Measurements from ENCODE around the gene SMYD3. TPM values are rescaled to one million over a fixed set of nuclear protein-coding genes. Genes with fewer than 3 reads are reported as not detected.
"Not testable (repeated sequence)": the region's sequence is repeated elsewhere in the genome, so short reads cannot be mapped to it uniquely, and the experiment has no call there.

The SMYD3 gene
- total RNA-seq, 1 donor from 2014 or later, result 5.6 TPM

DNA sequence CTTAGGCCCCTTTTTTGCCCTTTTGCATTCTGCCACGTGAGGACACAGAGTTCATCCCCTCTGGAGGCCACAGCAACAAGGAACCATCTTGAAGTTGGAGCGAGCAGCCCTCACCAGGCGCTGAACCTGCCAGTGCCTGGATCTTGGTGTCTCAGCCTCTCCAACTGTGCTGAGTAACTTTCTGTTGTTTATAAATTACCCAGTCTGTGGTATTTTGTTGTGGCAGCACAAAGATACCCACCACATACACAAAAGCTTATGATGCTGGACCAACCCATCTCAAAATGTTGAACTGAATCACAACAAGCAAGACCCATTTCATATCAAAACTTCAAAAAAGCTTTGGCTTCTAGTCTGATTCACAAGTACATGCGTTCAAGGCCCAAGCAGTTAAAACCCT is 702.4 kb downstream of the SMYD3 start:
- no peak for DNase-seq (ENCODE audit: low spot score)
- intact Hi-C loops (cut with DNase I), result no loop called here

DNA sequence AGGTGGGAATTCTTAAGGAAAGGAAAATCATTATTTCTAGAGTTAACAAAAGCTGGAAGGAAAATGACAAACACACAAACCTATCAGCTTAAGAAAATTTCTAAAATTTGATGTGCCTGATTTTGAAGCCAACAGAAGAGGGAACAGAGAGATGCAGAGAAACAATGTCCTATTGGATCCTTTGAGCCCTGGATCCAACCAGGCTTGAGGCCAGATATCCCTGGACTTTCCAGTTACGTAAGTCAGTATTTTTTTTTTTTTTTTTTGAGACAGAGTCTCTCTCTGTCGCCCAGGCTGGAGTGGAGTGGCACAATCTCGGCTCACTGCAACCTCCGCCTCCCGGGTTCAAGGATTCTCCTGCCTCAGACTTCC is 703.4 kb downstream of the SMYD3 start:
- intact Hi-C loops (cut with DNase I), result no loop called here

DNA sequence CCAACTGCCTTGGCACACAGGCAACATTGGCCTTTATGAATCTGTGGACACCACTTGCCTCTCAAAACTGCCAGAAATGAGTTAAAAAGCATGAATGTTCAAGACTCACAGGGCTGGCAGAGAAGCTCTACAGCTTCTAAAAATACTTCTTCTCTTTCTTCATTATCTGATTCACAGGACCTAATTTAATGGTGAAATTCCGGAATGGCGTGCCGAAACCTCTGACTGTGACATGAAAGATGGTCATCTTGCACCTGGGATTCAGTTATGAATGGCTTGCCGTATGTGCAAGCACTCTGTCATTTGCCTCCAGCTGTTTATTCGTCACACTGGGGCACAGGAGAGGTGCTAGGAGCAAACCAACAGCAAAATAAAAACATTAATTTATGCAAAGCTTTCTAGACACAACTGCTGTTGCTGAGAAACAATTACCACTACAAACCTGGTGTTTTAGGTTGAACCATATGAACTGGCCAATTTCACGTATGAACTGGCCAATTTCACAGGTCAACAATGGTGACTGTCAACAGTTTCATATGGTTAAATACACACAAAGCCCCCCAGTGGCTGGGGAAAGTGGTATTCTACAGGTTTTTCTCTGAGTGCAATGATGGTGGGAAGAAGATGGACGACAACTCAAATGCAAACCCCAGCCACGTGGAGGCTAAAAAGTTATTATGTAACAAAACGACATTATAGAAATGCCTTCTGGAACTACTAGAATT is 704.0 kb downstream of the SMYD3 start:
- intact Hi-C loops (cut with DNase I), result no loop called here
- no peak for DNase-seq (ENCODE audit: low spot score)

More for the DNA sequence above, 703.4 kb downstream of the SMYD3 start:
- DNase-seq (ENCODE audit: low spot score), result no peak

DNA sequence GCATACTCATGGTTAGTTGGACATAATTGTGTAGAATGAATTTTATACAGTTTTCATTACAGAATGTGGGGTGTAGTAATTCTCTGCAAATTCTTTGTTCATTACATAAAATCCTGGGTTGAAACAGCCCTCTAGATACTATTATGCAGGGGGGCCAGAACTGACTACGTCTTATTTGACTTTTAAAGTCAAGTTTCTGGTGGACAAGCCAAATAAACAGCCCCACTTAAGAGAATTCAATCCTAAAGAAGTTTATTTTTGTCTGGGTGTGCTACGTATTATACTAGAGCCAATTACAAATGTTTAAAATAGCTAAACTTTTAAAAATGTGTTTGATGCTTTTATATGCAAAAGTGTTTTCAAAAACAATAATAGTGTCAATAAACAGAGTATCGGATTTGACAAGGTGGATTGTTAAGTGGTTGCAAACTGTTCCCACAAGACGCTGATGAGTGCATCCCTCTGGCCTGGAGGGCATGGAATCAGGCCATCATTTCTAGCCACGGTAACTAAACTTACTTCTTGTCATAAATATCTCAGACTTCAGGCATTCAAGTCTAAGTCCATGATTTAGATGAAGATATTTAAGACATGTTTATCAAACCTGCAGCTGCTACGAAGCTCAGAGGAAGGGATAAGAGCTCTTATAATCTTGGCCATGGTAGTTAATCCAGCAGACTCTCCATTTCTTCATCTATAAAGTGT is 706.0 kb downstream of the SMYD3 start:
- intact Hi-C loops (cut with DNase I), result no loop called here
- DNase-seq (ENCODE audit: low spot score), result no peak

DNA sequence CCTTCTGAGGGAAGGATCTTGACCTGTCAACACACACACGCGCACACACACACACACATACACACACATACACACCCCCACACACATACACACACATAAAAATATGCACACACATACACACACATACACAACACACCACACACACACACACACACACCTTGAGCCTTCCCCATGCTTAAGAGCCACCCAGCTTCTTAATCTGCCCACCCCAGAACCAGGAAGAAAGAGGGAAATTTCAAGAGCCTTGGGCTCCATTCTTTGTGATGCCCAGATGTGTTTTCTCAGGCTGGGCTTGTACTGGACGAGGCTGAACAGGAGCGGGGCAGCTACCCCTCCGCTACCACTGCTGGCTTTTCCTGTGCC is 708.7 kb downstream of the SMYD3 start:
- intact Hi-C loops (cut with DNase I), result no loop called here

DNA sequence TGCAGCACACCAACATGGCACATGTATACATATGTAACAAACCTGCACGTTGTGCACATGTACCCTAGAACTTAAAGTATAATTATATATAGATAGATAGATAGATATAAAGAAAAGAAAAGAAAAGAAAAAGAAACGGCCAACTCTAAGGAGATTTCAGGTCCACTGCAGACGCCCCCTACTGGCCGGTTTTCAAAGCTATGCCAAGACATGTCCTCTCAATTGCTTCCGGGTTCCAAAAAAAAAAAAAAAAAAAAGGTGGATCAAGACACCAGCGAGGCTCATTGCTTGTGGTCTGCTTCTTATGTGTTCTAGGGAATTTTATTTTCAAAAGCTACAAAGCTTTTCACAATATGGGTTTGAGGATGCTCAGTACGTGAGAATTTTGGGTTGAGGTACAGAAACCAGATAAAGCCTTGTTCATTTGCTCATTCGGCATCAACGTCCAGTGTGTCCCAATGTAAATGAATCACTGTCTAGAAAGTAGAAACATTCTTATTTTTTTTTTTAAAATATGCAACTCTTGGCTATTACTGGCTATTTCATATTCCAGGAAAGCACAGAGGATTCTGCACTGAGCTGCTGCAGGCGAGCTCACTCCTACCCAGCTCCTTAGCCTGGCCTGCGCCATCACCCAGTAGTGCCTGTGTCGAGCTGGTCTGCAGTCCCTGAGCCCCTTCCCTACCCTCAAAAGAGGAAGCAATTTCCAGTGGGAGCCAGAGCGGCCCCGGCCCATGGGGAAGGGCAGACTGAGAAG is 709.3 kb downstream of the SMYD3 start:
- no peak for DNase-seq (ENCODE audit: low spot score)
- intact Hi-C loops (cut with DNase I), result no loop called here

More for the DNA sequence above, 708.7 kb downstream of the SMYD3 start:
- DNase-seq (ENCODE audit: low spot score), result no peak

DNA sequence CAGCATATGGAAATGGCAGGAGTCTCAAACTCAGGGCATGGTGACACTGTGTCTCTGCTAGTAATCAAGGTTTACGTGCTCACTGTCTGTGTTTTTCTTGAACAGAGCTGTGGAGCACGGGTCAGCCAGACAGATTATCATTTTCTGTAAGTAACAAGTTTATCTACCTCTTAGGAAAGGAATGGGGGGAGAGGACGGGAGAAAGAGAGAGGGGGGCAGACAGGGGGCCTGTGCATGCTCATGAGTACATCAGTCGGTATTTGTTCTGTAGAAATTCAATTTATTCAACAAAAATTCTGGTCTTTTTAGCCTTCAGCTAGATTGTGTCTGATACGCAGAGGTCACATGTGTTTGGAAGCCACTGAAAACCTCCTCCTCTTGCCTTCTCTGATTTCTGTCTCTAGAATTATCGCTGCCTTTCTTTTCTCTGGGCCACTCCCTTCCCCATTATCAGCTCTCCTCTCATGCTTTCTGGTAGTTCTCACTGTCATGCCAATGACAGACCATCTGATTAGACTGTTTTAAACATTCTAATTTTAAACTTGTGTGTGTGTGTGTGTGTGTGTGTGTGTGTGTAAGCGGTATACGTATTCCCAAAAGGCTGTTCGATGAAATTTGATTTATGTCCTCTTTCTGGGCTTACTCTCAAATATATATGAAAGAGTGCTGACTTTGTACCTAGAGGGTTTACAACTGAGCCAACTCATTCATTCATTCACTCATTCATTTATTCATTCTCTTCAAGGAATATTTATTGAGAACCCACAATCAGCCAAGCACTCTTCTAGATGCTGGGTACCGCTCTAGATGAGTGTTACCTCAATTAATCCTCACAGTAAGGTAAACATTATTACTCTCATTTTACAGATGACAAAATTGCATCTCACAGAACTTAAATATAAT is 715.4 kb downstream of the SMYD3 start:
- intact Hi-C loops (cut with DNase I), result loop anchor here (5.0 kb wide), 1 partner anchor 81 kb away; no protein-coding TSS in a partner anchor
- DNase-seq (ENCODE audit: low spot score), result no peak

DNA sequence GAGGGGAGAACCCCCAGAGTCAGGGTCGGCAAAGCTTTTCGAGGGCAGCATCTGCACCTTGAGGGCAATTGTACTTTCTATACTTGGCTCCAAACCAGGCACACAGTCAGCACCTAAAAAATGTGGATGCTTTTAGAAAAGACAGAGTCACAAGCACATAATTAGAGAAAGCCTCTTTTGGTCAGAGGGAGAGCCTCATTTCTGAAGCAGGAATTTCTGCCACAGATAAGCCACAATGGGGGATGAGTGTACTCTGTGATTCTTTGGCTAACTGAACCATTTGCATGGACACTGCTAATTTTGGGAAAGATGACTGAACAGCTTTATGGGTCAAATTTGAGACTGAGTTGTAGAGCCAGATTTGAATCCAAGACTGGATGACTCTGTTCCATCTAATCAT is 716.6 kb downstream of the SMYD3 start:
- no peak for DNase-seq (ENCODE audit: low spot score)
- intact Hi-C loops (cut with DNase I), result loop anchor here (5.0 kb wide), 1 partner anchor 82 kb away; no protein-coding TSS in a partner anchor

DNA sequence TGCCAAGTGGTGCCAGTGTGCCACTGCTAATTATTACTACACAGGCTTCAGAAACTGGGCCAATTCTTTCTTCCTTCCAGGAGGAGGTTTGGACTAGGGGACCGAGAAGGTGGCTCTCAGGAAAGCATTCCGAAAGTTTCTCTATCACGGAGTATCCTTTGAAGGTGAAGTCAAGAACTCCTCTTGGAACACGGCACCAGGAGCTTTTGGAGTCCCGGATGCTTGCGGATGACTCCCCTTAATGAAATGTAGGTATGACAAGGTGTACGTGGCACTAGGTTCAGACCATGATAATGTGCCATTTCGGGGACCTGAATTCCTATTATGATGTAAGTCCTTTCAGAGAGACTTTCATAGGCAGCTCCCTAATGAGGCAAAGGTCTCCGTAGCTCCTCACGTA is 718.2 kb downstream of the SMYD3 start:
- intact Hi-C loops (cut with DNase I), result no loop called here
- no peak for DNase-seq (ENCODE audit: low spot score)

DNA sequence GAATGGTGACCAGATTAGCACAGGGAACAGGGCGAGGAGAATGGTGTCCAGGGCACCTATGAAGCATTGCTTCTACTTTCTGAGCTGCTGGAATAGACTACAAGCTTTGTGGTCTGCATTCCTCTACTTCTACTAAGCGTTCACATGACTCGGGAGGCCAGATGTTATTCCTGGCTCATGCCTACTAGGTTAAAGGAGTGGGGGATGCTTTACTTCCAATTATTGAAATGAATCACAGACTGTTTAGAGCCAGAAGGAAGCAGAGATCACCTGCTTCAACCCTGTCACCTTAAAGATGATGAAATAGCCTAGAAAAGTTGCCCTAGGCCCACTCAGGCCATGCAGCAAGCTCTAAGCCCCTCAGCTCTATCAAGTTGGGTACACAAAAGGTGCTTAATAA is 718.8 kb downstream of the SMYD3 start:
- intact Hi-C loops (cut with DNase I), result no loop called here
- no peak for DNase-seq (ENCODE audit: low spot score)

DNA sequence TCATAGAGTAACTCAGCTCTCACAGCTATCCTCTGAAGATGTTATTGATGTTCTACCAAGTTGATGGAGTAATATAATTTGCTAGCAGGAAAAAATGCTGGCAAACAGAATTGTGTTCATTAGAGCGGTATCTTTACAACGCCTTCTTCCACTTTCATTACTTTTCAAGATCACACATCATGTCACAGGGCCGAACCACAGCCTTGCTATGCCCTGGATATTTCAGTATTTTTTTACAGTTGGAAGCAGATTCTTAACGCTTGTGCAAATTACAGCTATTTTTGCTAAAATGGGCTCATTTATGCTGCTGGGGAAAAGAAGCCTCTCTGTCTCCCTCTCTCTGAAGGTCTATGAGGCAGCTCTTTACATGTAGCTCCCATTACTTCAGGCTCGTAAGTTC is 720.1 kb downstream of the SMYD3 start:
- intact Hi-C loops (cut with DNase I), result no loop called here
- DNase-seq (ENCODE audit: low spot score), result no peak

DNA sequence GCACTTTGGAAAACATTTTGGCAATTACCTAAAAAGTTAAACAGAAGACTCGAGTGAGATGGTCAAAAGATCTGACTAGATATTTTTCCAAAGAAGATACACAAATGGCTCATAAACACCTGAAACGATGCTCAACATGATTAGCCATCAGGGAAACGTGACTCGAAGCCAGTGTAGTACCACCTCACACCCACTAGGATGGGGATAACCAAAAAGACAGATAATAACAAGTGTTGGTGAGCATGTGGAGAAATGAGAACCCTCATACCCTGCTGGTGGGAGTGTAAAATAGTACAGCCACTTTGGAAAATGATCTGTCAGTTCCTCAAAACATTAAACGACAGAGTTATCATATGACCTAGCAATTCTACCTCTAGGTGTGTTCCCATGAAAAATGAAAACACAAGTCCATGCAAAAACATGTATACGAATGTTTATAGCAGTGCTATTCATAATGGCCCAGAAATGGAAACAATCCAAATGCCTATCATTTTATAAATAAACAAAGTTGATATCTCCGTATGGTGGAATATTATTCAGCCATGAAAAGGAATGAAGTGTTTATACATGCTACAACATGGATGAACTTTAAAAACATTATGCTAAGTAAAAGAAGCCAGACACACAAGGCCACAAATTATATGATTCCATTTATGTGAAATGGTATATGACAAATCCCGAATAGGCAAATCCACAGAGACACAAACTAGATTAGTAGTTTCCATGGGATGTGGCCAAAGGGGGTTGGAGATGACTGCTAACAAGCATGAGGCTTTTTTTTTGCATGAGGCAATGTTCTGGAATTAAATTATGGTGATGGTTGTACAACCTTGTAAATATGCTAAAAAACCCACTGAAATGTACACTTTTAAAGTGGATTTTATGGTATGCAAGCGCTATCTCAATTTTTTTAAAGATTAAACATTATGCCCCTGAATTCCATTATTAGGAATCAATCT is 727.0 kb downstream of the SMYD3 start:
- intact Hi-C loops (cut with DNase I), result no loop called here
- no peak for DNase-seq (ENCODE audit: low spot score)

DNA sequence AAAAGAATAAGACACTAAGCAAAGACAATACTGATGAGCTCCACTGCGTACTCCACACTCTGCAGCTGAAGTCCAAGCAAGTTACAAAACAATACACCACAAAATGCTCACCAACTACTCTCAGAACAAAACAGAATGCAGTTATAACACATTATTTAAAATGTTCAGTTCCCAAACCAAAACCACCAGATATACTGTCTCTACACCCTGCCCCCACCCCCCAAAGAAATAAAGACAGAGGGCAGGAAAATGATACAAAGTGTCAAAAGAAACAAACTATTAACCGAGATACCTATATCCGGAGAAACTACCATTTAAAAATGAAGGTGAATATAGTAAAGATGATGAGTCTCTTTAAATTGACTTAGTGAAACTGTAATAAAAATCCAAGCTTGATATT is 729.3 kb downstream of the SMYD3 start:
- intact Hi-C loops (cut with DNase I), result no loop called here
- DNase-seq (ENCODE audit: low spot score), result no peak

DNA sequence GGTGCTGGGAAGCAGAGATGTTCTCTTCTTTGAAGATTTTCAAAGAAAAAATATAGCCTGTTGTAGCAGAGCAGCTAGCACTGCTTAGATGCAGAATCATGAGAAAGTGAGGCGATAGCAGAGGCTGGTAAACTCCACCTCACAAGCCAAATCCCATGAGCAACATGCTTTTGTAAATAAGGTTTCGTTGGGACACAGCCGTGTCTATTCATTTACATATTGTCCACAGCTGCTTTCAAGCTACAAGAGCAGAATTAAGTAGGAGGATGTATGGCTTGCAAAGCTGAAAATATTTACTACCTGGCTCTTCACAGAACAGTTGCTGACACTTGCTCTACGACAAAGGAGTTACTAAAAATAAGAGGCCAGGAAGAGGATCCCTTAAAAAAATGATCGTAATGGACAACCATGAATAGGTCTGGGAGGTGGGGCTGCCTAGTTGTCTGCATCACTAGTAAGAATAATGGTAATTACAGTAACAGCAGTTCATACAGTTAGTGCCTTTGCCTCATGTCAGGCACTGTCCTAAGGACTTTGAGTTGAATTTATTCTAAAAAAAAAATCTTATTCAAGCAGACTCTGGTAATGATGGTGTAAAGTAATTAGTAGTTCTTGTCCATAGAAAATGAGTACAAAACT is 730.3 kb downstream of the SMYD3 start:
- intact Hi-C loops (cut with DNase I), result no loop called here
- no peak for DNase-seq (ENCODE audit: low spot score)

DNA sequence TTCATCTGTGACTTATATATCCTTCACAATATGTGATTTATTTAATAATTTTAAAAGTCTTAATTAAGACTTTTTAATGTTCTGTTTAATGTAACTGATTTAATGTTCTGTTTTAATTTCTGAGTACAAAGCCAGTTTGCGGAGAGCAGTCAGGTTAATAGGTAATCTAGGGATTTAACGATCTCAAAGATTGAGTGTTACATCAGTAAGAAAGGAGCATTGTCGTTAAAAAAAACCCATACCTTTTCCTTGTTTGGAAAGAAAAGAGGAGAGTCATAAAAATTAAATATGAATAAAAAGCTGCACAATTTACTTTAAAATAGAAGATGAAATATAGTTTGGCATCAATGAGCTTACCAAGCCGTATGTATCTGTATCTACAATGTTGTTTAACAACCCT is 730.9 kb downstream of the SMYD3 start:
- intact Hi-C loops (cut with DNase I), result no loop called here
- DNase-seq (ENCODE audit: low spot score), result no peak

DNA sequence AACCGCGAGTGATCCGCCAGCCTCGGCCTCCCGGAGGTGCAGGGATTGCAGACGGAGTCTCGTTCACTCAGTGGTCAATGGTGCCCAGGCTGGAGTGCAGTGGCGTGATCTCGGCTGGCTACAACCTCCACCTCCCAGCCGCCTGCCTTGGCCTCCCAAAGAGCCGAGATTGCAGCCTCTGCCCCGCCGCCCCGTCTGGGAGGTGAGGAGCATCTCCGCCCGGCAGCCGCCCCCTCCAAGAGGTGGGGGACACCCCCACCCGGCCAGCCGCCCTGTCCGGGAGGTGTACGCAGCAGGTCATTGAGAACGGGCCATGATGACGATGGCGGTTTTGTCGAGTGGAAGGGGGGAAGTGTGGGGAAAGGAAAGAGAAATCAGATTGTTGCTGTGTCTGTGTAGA is 732.1 kb downstream of the SMYD3 start:
- intact Hi-C loops (cut with DNase I); DNase-seq (ENCODE audit: low spot score): not testable (repeated sequence)

DNA sequence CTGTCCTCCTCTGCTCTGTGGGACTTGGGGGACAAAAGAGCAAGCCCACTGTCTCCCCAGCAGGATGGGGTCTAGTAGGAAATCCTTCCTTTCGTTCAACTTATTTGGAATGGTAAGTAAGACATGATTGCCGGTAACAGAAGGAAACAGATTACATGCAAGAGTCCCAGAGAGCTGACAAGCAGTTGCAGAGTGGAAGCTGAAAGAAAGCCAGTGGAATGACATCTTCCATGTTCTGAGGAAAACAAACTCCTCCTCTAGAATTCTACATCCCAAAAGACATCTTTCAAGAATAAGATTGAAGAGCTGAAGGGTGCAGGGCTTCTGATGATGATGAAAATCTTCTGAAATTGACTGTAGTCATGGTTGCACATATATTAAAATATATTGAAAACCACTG is 732.9 kb downstream of the SMYD3 start:
- intact Hi-C loops (cut with DNase I), result no loop called here
- no peak for DNase-seq (ENCODE audit: low spot score)

DNA sequence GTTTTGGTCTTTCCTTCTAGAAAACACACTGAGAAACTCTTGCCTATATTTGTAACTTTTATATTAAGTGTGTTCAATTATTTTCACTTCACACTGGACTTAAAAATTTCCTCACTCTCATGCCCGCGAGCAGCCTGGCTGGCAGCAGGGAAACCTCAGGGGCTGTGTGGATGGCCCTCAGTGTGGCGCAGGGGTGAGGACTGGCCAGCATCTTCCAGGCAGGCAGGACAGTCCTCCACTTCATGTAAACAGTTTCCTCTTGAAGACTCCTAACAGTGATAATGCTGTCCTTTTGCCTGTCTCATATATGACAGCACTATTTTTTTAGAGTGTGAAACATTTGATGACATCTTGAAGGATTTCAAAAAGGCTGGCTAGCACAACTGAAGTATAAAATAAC is 733.7 kb downstream of the SMYD3 start:
- intact Hi-C loops (cut with DNase I), result no loop called here
- DNase-seq (ENCODE audit: low spot score), result no peak

All from cardiac septum (tissue), 1 donor.